ENCODE data around the gene ANO3.

DNA sequence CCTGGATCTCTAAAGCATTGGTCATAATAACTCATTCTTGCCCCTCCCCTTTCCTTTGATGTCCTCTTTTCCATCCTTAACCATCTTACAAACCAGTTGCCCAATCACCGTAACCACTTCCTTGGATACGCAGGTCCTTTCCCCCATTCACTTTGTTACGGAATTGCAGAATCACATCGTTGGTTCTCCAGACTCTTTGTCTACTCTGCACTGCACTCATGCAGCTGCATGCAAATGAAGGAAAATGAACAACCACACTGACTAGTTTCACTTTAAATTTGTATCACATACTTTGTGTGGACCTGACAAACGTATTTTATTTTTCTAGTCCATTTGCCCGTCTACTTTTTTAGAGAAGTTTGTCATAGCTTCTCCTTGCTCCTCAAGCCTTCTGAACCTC is 320.0 kb downstream of the ANO3 start:
- TF ChIP-seq EZH2phosphoT487 (IDR thresholded peaks at IDR 0.05; ENCODE audit: insufficient read depth, low read depth) (no peak), EZH2 (IDR thresholded peaks at IDR 0.05; ENCODE audit: insufficient read depth, poor library complexity, severe bottlenecking) (no peak)

Measured in GM23248 (cell line).